ENCODE results near the gene SYCN. TPM values are rescaled to one million over a fixed set of nuclear protein-coding genes. Genes with fewer than 3 reads are reported as not detected.

Gene SYCN
- total and polyA plus RNA-seq, 4 donors, result 0.18 TPM; not detected in 3

- H3K4me3 ChIP-seq, result no peak overlapping the region
- H3K9ac ChIP-seq (ENCODE audit: insufficient read depth in 1 of 2, low read length in 2 of 2), result no peak overlapping the region
- peaks cover 0 to 32% (median 2%) of the 10 kb centered on the region in 4 donors for H3K36me3 ChIP-seq (ENCODE audit: control insufficient read depth in 4 of 4, insufficient read depth in 4 of 4, low read length in 4 of 4)
- DNase-seq (no peak), ATAC-seq (ENCODE audit: insufficient read depth, low FRiP score) (no peak)
- peaks cover 0 to 6% (median 0%) of the 10 kb centered on the region in 5 donors for H3K4me1 ChIP-seq (ENCODE audit: control insufficient read depth in 5 of 5, insufficient read depth in 5 of 5, low read length in 5 of 5)
- WGBS, 2 donors, result 76 to 87% methylated on average over 21 of the region's 21 CpGs
- no peaks in the 10 kb centered on the region for H3K9me3 ChIP-seq (ENCODE audit: control insufficient read depth in 4 of 4, insufficient read depth in 3 of 4, low read length in 3 of 4)
- H3K27ac ChIP-seq (ENCODE audit: low read depth in 1 of 2, low read length in 1 of 2), result no peak overlapping the region
- H3K27me3 ChIP-seq (ENCODE audit: control insufficient read depth in 3 of 3, insufficient read depth in 3 of 3, low read length in 2 of 3), result no peaks in the 10 kb centered on the region
- TF ChIP-seq, protein P1, sequence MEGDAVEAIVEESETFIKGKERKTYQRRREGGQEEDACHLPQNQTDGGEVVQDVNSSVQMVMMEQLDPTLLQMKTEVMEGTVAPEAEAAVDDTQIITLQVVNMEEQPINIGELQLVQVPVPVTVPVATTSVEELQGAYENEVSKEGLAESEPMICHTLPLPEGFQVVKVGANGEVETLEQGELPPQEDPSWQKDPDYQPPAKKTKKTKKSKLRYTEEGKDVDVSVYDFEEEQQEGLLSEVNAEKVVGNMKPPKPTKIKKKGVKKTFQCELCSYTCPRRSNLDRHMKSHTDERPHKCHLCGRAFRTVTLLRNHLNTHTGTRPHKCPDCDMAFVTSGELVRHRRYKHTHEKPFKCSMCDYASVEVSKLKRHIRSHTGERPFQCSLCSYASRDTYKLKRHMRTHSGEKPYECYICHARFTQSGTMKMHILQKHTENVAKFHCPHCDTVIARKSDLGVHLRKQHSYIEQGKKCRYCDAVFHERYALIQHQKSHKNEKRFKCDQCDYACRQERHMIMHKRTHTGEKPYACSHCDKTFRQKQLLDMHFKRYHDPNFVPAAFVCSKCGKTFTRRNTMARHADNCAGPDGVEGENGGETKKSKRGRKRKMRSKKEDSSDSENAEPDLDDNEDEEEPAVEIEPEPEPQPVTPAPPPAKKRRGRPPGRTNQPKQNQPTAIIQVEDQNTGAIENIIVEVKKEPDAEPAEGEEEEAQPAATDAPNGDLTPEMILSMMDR (IDR thresholded peaks at IDR 0.05; ENCODE audit: control extremely low read depth, extremely low read depth), result no peak
Observed at GRCh38 chr19:39181500-39182173, 22.4 kb downstream of the SYCN start.

DNA sequence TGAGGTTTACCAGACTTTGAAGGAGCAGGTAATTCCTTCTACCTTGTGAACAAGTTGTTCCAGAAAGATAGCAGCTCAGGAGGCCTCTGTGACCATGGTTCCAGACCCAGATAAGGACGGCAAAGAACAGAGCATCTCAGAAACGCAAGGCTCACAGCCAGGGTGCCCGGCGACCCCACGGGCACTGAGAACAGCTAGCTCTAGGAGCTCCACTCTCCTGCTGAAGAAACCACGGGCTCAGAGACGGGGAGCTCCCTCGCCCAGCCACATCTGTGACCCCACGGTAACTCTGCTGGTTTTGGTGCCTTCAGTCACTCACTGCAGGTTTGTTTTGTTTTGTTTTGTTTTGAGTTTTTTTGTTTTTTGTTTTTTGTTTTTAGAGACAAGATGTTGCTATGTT, 23.3 kb downstream of the SYCN start:
- ATAC-seq (ENCODE audit: insufficient read depth, low FRiP score), result no peak
- Histone ChIP-seq H3K4me3 (no peak overlapping the region), H3K27ac (ENCODE audit: low read depth in 1 of 2, low read length in 1 of 2) (no peak overlapping the region), H3K9ac (ENCODE audit: insufficient read depth in 1 of 2, low read length in 2 of 2) (no peak overlapping the region), H3K4me1 (ENCODE audit: control insufficient read depth in 5 of 5, insufficient read depth in 5 of 5, low read length in 5 of 5) (peaks cover 0 to 6% (median 0%) of the 10 kb centered on the region in 5 donors), H3K27me3 (ENCODE audit: control insufficient read depth in 3 of 3, insufficient read depth in 3 of 3, low read length in 2 of 3) (no peaks in the 10 kb centered on the region), H3K9me3 (ENCODE audit: control insufficient read depth in 4 of 4, insufficient read depth in 3 of 4, low read length in 3 of 4) (no peaks in the 10 kb centered on the region), H3K36me3 (ENCODE audit: control insufficient read depth in 4 of 4, insufficient read depth in 4 of 4, low read length in 4 of 4) (peaks cover 0 to 41% (median 5%) of the 10 kb centered on the region in 4 donors)
- TF ChIP-seq, protein P1 (IDR thresholded peaks at IDR 0.05; ENCODE audit: control extremely low read depth, extremely low read depth), result no peak
- WGBS, 2 donors, result 84 to 88% methylated on average over 9 of the region's 9 CpGs
- no peak for DNase-seq

- TF ChIP-seq, protein P1 (IDR thresholded peaks at IDR 0.05; ENCODE audit: control extremely low read depth, extremely low read depth), result no peak
- H3K36me3 ChIP-seq (ENCODE audit: control insufficient read depth in 4 of 4, insufficient read depth in 4 of 4, low read length in 4 of 4), result peaks cover 0 to 50% (median 5%) of the 10 kb centered on the region in 4 donors
- peaks cover 0 to 6% (median 0%) of the 10 kb centered on the region in 5 donors for H3K4me1 ChIP-seq (ENCODE audit: control insufficient read depth in 5 of 5, insufficient read depth in 5 of 5, low read length in 5 of 5)
- DNase-seq (no peak), ATAC-seq (ENCODE audit: insufficient read depth, low FRiP score) (no peak)
- H3K27ac ChIP-seq (ENCODE audit: low read depth in 1 of 2, low read length in 1 of 2), result no peak overlapping the region
- no peaks in the 10 kb centered on the region for H3K9me3 ChIP-seq (ENCODE audit: control insufficient read depth in 4 of 4, insufficient read depth in 3 of 4, low read length in 3 of 4)
- 94% methylated on average over 10 of the region's 10 CpGs for WGBS, 2 donors
- H3K9ac ChIP-seq (ENCODE audit: insufficient read depth in 1 of 2, low read length in 2 of 2), result no peak overlapping the region
- no peaks in the 10 kb centered on the region for H3K27me3 ChIP-seq (ENCODE audit: control insufficient read depth in 3 of 3, insufficient read depth in 3 of 3, low read length in 2 of 3)
- H3K4me3 ChIP-seq, result no peak overlapping the region
Observed at GRCh38 chr19:39179754-39180153, 24.3 kb downstream of the SYCN start.

All from lung (tissue), 12 donors.